T-cell (primary cell): ENCODE results near the gene C10orf90. TPM values are rescaled to one million over a fixed set of nuclear protein-coding genes. Genes with fewer than 3 reads are reported as not detected.

Experiments used
- ATAC-seq, 4 experiments: fragments of 200-7000 bp in 3 of 4; fragments of 150-1000 bp in 1 of 4; cut with Tn5 transposase; replicated peaks in 1 of 4; 1 replicate in 3 of 4; 2 replicates in 1 of 4; pipeline ENCODE4 v1.10.0; 2021; ENCODE audit warnings: moderate library complexity in 3 of 4, mild to moderate bottlenecking in 2 of 4, moderate number of reproducible peaks in 1 of 4
- CTCF ChIA-PET, 2 donors: fragments of 300-600 bp; sonication (Branson Sonifier 250); formaldehyde crosslinking; loops; one replicate each; lab custom pipeline; 2022; ENCODE audit warnings: antibody characterized with exemption in 2 of 2; lab: Charles Lee
- POLR2A ChIA-PET, 2 donors: fragments of 300-600 bp; sonication (Branson Sonifier 250); formaldehyde crosslinking; loops; one replicate each; lab custom pipeline; 2022; ENCODE audit warnings: antibody characterized with exemption in 2 of 2; lab: Charles Lee
- DNase-seq, 35 experiments: peaks; one replicate each; pipeline versions ENCODE4 v3.0.0 to v3.0.0-alpha.2; 2013 to 2023
- H3K27ac ChIP-seq: one replicate; pipeline ENCODE4 v1.5.1; 2013; ENCODE audit warnings: low read length
- H3K27me3 ChIP-seq, 2 experiments: replicated peaks in 1 of 2; 1 replicate in 1 of 2; 2 replicates in 1 of 2; pipeline versions ENCODE4 v1.6.1 to v1.7.0; 2013; ENCODE audit warnings: low read length in 1 of 2, mixed read lengths in 1 of 2; ENCODE audit not compliant: control insufficient read depth in 2 of 2, insufficient read depth in 2 of 2; ENCODE audit errors: extremely low read depth in 1 of 2
- H3K36me3 ChIP-seq, 2 donors: 1 replicate in 1 of 2; 2 replicates in 1 of 2; pipeline versions ENCODE4 v1.6.1 to v1.7.0; 2013; ENCODE audit warnings: low read length in 1 of 2; ENCODE audit not compliant: control insufficient read depth in 2 of 2, insufficient read depth in 1 of 2; ENCODE audit errors: extremely low read depth in 1 of 2
- H3K4me1 ChIP-seq, 2 experiments: 1 replicate in 1 of 2; 2 replicates in 1 of 2; pipeline versions ENCODE4 v1.6.1 to v1.7.0; 2013; ENCODE audit warnings: low read length in 2 of 2, mixed read lengths in 1 of 2; ENCODE audit not compliant: insufficient read depth in 2 of 2, control insufficient read depth in 1 of 2; ENCODE audit errors: extremely low read depth in 1 of 2
- H3K4me3 ChIP-seq, 2 donors: 1 replicate in 1 of 2; 2 replicates in 1 of 2; pipeline versions ENCODE4 v1.5.1 to v1.7.0; 2013; ENCODE audit warnings: mild to moderate bottlenecking in 2 of 2, low read length in 1 of 2, moderate library complexity in 1 of 2; ENCODE audit not compliant: control insufficient read depth in 1 of 2; ENCODE audit errors: extremely low read depth in 1 of 2
- H3K9me3 ChIP-seq: 2 replicates; pipeline ENCODE4 v1.7.0; 2013
- H3K27ac Mint-ChIP-seq, 2 donors: one replicate each; pipeline ENCODE4 v1.8.0; 2020 to 2021; ENCODE audit warnings: mild to moderate bottlenecking in 2 of 2, mixed read lengths in 2 of 2
- H3K27me3 Mint-ChIP-seq, 2 donors: one replicate each; pipeline ENCODE4 v1.8.0; 2021 to 2022; ENCODE audit warnings: mixed read lengths in 2 of 2
- H3K36me3 Mint-ChIP-seq: one replicate; pipeline ENCODE4 v1.8.0; 2021; ENCODE audit warnings: mixed read lengths
- H3K4me1 Mint-ChIP-seq, 3 donors: one replicate each; pipeline ENCODE4 v1.8.0; 2020 to 2022; ENCODE audit warnings: mixed read lengths in 3 of 3, mild to moderate bottlenecking in 1 of 3
- H3K4me3 Mint-ChIP-seq, 3 donors: one replicate each; pipeline ENCODE4 v1.8.0; 2020 to 2022; ENCODE audit warnings: mild to moderate bottlenecking in 3 of 3, mixed read lengths in 3 of 3, moderate library complexity in 3 of 3
- H3K9me3 Mint-ChIP-seq, 3 donors: one replicate each; pipeline ENCODE4 v1.8.0; 2020 to 2022; ENCODE audit warnings: mixed read lengths in 3 of 3
- WGBS: methylation state at CpG from one replicate; pipeline ENCODE4 v1.1.5; 2013; ENCODE audit warnings: missing lambda C conversion rate; ENCODE audit not compliant: insufficient coverage; 5-methylcytosine and 5-hydroxymethylcytosine counted together
- total RNA-seq, 35 experiments: library from RNA in 6 of 35; stranded (reverse) in 6 of 35; fragments of 120-200 nt in 1 of 35; gene quantifications; one replicate each; pipeline versions ENCODE4 v1.2.1 to v1.2.4 and lab custom pipeline; 2013 to 2026

The C10orf90 gene, protein sequence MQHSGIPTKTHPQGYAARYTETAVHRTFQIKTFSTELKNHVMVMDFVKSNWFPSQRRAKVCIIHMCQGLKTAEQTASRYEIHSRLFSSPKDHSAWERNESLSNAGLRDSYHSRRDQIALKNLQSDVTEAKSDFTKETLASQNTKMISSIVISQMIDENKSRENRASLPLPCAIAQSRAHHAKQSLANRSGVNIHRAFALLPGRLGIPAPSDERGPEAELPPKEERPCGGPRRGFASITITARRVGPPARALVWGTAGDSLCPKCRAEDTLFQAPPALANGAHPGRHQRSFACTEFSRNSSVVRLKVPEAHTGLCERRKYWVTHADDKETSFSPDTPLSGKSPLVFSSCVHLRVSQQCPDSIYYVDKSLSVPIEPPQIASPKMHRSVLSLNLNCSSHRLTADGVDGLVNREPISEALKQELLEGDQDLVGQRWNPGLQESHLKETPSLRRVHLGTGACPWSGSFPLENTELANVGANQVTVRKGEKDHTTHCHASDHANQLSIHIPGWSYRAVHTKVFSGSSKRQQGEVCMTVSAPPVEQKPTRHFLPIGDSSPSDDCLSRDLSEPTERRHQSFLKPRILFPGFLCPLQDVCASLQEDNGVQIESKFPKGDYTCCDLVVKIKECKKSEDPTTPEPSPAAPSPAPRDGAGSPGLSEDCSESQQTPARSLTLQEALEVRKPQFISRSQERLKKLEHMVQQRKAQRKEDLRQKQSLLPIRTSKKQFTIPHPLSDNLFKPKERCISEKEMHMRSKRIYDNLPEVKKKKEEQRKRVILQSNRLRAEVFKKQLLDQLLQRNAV
- not detected for total RNA-seq
- total RNA-seq (2013), result 0.17 TPM
- total RNA-seq (lab: John Stamatoyannopoulos, UW), result 0 to 0.14 (median 0) reads per million in 29 experiments

DNA sequence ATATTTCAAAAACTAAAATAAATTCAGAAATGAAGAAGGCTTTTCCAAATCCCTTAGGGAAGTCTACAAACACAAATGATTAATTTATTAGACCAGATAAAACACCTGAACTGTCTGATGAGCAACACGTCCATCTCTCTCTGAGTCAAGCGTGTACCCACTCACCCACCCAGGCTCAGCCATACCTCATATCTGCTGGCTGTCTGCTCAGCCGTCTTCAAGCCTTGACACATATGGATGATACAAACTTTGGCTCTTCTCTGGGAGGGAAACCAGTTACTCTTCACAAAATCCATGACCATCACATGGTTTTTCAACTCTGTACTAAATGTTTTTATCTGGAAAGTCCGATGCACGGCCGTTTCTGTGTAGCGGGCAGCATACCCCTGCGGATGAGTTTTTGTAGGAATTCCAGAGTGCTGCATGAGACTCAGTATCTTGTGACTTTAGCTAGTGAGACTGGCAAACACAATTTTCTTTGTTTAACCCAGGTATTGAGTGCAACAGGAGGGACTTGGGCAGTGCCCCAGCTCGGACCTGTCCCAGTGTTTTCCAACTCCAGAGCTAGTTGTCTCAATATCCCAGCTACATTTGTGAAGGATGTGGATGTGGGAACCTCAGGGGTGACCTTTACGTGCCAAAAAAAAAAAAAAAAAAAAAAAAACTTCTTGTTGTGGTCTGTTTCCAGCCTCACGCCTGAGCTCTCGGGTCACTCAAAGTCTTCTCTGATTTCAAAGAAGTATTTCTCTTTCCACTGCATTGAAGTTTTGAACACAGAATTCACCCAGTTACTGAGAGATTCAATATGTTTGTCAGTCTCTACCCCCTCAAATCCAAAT, at the start of gene C10orf90:
Gene C10orf90 (minus strand): TSS at position 638 of the 839 bp plus-strand sequence. CDS start 213 bp downstream, at position 425.
- ChIA-PET CTCF (interaction anchor here in 1 of 2 donors (0.6 kb wide), 1 partner anchor 1337 kb away, joined by 4 read pairs; no protein-coding TSS in a partner anchor), POLR2A (no interaction called here)
- Histone ChIP-seq H3K27me3 (no peaks in the 10 kb centered on the region), H3K27ac (no peak within 1 kb of the TSS), H3K4me1 (no peaks in the 10 kb centered on the region), H3K4me3 (no peak within 1 kb of the TSS), H3K36me3 (no peaks in the 10 kb centered on the region), H3K9me3 (no peaks in the 10 kb centered on the region)
- DNase-seq (no peak), ATAC-seq (no peak)
- no peak within 1 kb of the TSS for H3K27ac Mint-ChIP-seq
- H3K36me3 Mint-ChIP-seq, result no peaks in the 10 kb centered on the region
- H3K4me3 Mint-ChIP-seq, result no peak within 1 kb of the TSS
- peaks cover 3 to 5% (median 4%) of the 10 kb centered on the region in 3 donors for H3K9me3 Mint-ChIP-seq
- peaks cover under 1 to 7% of the 10 kb centered on the region in 2 donors for H3K27me3 Mint-ChIP-seq
- 86% methylated on average over 10 of the region's 12 CpGs for WGBS
- H3K4me1 Mint-ChIP-seq, result peaks cover 0 to 2% (median 0%) of the 10 kb centered on the region in 3 donors

DNA sequence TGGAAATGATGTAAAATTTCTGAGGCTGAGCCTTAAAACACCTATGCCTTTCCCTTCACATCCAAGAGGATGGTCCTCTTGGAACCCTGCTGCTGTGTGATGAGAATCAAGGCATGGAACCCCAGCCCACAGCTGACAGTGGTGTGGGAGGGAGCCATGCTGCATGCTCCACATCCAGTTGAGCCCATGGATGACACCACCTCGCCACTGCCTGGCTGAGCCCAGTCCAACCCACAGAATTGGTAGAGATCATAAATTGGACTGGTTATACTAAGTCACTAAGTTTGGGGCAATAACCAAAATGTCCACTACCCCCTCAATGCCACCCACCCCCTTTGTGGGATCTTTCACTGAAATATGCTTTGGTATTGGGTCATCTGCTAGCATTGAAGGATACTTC, 45.9 kb upstream of the C10orf90 start:
- CTCF ChIA-PET, result no interaction called here
- H3K27me3 Mint-ChIP-seq, result no peaks in the 10 kb centered on the region
- Histone ChIP-seq H3K4me3 (no peak overlapping the region), H3K9me3 (no peaks in the 10 kb centered on the region), H3K4me1 (no peaks in the 10 kb centered on the region), H3K36me3 (no peaks in the 10 kb centered on the region), H3K27me3 (no peaks in the 10 kb centered on the region), H3K27ac (no peak overlapping the region)
- peaks cover 0 to 10% (median 3%) of the 10 kb centered on the region in 3 donors for H3K9me3 Mint-ChIP-seq
- no peak for ATAC-seq
- H3K36me3 Mint-ChIP-seq, result no peaks in the 10 kb centered on the region
- no peak overlapping the region for H3K27ac Mint-ChIP-seq
- peaks cover 0 to 8% (median 3%) of the 10 kb centered on the region in 3 donors for H3K4me1 Mint-ChIP-seq
- no peak overlapping the region for H3K4me3 Mint-ChIP-seq
- DNase-seq, result no peak
- POLR2A ChIA-PET, result no interaction called here
- no CpG with 5 or more reads among the region's 1 CpG for WGBS

DNA sequence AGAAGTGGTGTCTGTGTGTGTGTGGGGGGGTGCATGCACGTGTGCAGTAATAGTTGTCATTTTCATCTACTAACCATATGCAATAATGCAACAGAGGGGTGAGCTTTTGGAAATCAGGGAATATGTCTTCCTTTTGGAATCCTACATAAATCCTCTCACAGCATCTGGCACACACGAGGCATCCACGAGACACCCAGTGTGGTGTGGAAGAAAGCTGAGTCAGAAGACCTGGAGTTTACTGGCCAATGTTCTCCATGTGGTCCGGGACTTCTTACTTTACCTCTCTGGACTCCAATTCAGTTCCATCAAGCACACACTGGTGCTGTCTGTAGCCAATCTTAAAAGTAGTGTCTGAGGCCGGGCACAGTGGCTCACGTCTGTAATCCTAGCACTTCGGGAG, 43.1 kb upstream of the C10orf90 start:
- WGBS, result 100% methylated on average over 1 of the region's 7 CpGs
- ChIA-PET CTCF (no interaction called here), POLR2A (no interaction called here)
- Histone ChIP-seq H3K27me3 (no peaks in the 10 kb centered on the region), H3K4me3 (no peak overlapping the region), H3K4me1 (no peaks in the 10 kb centered on the region), H3K27ac (no peak overlapping the region), H3K36me3 (no peaks in the 10 kb centered on the region), H3K9me3 (peaks cover 3% of the 10 kb centered on the region)
- H3K27ac Mint-ChIP-seq, result no peak overlapping the region
- H3K27me3 Mint-ChIP-seq, result peaks cover 0 to 3% of the 10 kb centered on the region in 2 donors
- no peak for DNase-seq
- H3K9me3 Mint-ChIP-seq, result peaks cover 6 to 7% (median 6%) of the 10 kb centered on the region in 3 donors
- no peak overlapping the region for H3K4me3 Mint-ChIP-seq
- H3K4me1 Mint-ChIP-seq, result peaks cover 0 to 8% (median 3%) of the 10 kb centered on the region in 3 donors
- no peaks in the 10 kb centered on the region for H3K36me3 Mint-ChIP-seq
- ATAC-seq, result no peak

DNA sequence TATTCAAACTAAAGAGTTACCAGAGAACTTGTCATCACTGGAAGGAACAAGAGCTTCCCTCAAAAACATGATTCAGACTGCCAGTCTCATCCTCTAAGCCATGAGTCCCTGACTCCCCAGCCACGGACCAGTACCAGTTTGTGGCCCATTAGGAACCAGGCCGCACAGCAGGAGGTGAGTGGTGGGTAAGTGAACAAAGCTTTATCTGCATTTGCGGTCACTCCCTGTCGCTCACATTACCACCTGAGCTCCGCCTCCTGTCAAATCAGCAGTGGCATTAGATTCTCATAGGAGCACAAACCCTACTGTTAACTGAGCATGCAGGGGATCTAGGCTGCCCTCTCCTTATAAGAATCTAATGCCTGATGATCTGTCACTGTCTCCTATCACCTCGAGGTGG, 42.2 kb upstream of the C10orf90 start:
- Mint-ChIP-seq H3K4me3 (no peak overlapping the region), H3K36me3 (no peaks in the 10 kb centered on the region), H3K27me3 (peaks cover 0 to 3% of the 10 kb centered on the region in 2 donors), H3K4me1 (peaks cover 0 to 8% (median 3%) of the 10 kb centered on the region in 3 donors), H3K9me3 (peaks cover 3 to 7% (median 6%) of the 10 kb centered on the region in 3 donors), H3K27ac (no peak overlapping the region)
- WGBS, result 67% methylated on average over 2 of the region's 6 CpGs
- ChIA-PET POLR2A (no interaction called here), CTCF (no interaction called here)
- ATAC-seq, result no peak
- Histone ChIP-seq H3K27ac (no peak overlapping the region), H3K27me3 (no peaks in the 10 kb centered on the region), H3K36me3 (no peaks in the 10 kb centered on the region), H3K4me1 (no peaks in the 10 kb centered on the region), H3K9me3 (peaks cover 3% of the 10 kb centered on the region), H3K4me3 (no peak overlapping the region)
- DNase-seq, result no peak

DNA sequence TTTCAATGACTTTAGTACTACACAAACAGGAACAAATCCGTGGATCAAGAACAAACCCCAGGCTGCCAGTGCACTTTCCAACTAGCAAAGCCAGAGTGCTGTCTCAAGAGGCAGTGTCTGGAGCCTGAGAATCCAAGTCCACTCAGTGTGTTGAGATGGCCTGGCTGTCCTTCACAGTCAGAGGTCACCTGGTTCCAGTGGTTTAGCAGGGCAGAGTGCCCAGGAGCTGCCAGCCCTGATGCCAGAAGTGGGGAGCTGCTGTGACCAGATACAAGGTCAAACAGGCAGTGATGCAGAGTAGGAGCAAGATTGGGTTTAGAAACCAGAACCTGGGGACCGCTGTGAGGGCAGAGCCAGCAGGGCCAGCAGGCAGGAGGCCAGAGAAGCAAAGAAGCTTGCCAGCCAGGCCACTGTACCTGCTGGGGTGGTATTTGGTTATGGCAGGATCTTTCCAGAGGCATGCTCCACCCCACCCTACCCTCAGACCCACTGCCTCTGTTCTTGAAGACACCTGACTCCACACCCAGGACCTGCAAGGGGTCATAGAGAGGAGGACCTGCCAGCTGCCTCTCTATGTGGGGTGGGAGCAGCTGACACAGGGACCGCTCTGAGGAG, 35.6 kb upstream of the C10orf90 start:
- H3K9me3 Mint-ChIP-seq, result peaks cover 3 to 7% (median 6%) of the 10 kb centered on the region in 3 donors
- Histone ChIP-seq H3K9me3 (peaks cover 1% of the 10 kb centered on the region), H3K4me1 (no peaks in the 10 kb centered on the region), H3K27ac (no peak overlapping the region), H3K36me3 (no peaks in the 10 kb centered on the region), H3K4me3 (no peak overlapping the region), H3K27me3 (peaks cover 0 to 5% of the 10 kb centered on the region in 2 experiments)
- H3K27me3 Mint-ChIP-seq, result peaks cover 0 to 3% of the 10 kb centered on the region in 2 donors
- CTCF ChIA-PET, result no interaction called here
- DNase-seq (no peak), ATAC-seq (no peak)
- WGBS, result 46% methylated on average over 2 of the region's 3 CpGs
- H3K36me3 Mint-ChIP-seq, result no peaks in the 10 kb centered on the region
- no peak overlapping the region for H3K4me3 Mint-ChIP-seq
- no peaks in the 10 kb centered on the region for H3K4me1 Mint-ChIP-seq
- POLR2A ChIA-PET, result no interaction called here
- H3K27ac Mint-ChIP-seq, result no peak overlapping the region
